GM12872 (cell line): Measurements from ENCODE around the gene PDE4C.

Source experiments
- TF ChIP-seq, protein P1 (sequence below): IDR thresholded peaks from 3 replicates; pipeline ENCODE4 v1.5.1; 2011; ENCODE audit warnings: low read depth, mild to moderate bottlenecking, low read length, moderate library complexity; ENCODE audit not compliant: insufficient read depth

The PDE4C gene

DNA sequence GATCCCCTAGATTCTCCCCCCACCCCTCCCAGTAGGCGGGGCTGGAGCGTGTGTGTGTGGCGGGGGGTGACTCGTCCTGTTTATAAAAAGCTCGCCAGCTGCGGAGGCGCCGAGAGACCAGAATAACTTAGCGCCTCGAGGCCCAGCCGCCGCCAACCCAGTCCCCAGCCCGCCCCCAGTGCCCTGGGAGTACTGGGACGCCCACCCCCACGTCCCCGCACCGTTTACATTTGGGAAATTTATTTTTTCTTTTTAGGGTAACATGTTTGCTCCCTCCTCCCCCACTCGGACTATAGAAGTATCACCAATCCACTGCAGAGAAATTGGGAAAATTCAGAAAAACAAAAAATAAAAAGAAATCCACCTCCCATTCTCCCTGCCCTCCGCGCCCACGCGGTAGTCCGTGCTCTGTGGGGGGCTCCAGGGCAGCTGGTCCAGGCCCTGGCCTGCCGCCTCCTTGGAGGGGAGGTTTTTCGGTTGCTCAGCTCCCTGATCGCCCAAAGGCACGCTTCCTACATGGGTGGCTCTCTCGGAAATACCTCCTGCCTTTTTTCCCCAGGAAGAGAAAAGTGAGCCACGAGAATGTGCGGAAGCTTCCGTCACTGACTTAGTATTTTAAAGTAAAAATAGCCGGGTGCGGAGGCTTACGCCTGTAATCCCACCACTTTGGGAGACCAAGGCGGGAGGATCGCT, 20.9 kb downstream of the PDE4C start:
- TF ChIP-seq, protein P1, sequence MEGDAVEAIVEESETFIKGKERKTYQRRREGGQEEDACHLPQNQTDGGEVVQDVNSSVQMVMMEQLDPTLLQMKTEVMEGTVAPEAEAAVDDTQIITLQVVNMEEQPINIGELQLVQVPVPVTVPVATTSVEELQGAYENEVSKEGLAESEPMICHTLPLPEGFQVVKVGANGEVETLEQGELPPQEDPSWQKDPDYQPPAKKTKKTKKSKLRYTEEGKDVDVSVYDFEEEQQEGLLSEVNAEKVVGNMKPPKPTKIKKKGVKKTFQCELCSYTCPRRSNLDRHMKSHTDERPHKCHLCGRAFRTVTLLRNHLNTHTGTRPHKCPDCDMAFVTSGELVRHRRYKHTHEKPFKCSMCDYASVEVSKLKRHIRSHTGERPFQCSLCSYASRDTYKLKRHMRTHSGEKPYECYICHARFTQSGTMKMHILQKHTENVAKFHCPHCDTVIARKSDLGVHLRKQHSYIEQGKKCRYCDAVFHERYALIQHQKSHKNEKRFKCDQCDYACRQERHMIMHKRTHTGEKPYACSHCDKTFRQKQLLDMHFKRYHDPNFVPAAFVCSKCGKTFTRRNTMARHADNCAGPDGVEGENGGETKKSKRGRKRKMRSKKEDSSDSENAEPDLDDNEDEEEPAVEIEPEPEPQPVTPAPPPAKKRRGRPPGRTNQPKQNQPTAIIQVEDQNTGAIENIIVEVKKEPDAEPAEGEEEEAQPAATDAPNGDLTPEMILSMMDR: no peak

DNA sequence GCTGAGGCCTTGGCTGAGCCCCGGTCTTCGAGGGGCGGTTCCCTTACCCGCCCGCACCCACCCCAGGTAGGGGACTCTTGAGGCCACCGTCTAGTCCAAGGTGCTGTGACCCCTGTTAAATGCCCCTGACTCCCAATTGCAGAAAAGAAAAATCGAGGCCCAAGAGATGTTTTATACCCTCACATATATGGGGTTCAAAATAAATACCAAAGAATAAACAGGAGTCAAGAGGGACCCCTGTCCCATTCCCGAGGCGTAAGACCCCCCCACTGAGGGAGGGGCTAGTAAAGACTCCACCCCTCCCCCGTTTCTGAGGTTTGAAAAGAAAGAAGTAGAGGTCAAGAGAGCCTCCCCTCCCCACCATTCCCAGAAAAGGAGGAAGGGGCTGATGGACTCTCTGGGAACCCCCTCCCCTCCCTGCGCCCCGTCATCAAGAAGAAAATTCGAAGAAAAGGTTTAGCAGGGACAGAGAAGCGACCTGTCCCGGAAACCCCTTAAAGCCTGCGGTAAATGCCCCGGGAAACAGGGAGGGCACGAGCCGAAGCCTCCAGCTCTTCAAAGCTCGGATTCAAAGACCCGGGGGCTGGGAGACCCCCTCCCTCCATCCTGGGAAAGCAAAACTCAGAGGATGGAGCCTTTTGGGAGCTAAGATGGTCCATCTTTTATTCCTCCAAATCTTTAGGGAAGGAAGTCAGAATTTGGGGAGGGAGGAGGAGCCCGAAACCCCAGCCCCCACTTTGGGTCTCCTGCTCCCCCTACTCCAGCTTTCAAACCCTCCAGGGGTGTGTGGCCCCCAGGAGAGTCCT, 21.6 kb downstream of the PDE4C start:
- TF ChIP-seq, protein P1: no peak

DNA sequence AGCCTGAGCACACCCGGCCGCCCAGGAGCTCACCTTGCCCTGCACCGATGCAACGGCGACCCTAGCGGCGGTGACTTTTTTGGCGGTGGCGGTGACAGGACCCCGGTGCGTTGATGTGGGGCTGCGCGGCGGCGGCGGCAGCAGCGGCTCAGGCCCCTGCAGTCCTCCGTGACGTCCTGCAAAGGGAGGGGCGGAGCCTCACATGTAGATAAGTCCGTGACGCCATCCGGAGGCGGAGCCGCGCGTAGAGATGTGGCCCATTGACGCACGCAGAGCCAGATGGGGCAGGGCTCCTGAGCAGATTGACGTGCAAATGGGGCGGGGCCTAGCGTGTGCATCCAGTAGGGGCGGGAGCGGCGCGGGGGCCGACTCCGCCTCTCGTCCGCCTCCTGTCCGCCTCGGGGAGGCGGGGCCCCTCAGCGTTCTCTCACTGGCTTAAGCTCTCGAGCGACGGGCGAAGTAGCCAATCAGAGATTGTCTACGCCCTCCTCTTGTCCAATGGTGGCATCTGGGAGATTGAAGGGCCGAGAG, 22.3 kb downstream of the PDE4C start, which contains the start of gene RAB3A:
RAB3A (minus strand) TSS at position 180 of the 531 bp plus-strand sequence. CDS start 1,302 bp downstream, outside the sequence.
- TF ChIP-seq, protein P1: no peak

DNA sequence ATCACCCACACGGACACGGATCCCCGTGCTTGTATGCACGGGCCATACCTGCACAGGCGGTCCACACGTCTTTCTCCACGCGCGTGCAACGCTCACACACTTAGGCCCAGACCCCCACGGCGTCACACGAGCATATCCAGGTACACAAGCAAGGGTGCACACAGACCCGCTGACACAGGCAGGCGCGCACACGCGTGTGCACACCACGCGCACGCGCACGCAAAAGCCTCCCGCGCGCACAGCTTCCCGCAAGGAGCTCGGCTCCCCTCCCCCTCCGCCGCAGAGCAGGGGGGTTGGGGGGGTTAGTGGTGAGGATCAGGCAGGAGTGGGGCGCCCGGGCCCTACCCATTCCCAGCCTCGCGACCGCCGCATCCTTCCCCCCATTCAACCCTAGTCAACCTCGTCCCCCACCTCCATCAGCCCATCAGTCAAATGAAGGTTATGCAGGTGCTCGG, 22.8 kb downstream of the PDE4C start:
- TF ChIP-seq, protein P1: no peak

DNA sequence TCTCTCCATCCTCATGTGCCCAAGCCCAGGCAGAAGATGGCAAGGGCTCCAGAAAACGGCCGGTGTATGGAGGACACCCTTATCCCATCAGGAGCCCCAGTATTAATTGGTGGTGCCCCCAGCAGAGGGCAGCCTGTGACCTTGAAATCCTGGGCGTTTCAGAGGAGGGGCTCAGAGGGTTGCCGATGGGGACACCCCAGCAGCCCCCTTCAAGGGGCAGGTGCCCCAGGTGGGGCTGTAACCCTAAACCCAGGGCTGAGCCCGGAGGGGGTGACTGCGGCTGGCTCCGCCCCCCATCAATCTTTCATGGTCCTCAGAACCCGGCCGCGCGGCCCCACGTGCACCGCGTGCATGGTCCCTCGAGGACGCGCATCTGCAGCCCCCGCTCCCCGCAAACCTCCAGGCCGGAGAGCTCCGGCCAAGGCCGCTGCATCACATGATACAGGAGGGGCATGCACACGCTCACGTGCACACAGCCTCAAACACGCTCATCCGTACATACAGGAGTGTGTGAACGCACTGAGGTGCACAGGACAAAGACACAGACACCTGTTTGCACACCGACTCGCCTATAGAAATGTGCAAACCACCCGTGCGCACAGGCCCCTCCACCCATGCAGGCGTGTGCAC, 23.3 kb downstream of the PDE4C start:
- TF ChIP-seq, protein P1: peak; percentile 49

DNA sequence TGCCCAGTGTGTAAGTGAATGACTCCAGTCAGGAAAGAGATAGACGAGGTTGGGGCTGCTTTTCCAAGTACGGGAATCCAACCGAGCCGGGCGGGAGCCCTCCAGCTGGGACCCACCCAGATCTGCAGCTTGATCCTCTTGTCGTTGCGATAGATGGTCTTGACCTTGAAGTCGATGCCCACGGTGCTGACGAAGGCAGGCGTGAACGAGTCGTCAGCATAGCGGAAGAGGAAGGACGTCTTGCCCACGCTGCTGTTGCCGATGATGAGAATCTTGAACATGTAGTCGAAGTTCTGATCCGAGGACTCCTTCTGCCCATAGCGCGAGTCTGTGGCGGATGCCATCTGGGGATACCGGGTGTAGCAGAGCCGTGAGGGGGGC, 23.9 kb downstream of the PDE4C start:
- TF ChIP-seq, protein P1: no peak

DNA sequence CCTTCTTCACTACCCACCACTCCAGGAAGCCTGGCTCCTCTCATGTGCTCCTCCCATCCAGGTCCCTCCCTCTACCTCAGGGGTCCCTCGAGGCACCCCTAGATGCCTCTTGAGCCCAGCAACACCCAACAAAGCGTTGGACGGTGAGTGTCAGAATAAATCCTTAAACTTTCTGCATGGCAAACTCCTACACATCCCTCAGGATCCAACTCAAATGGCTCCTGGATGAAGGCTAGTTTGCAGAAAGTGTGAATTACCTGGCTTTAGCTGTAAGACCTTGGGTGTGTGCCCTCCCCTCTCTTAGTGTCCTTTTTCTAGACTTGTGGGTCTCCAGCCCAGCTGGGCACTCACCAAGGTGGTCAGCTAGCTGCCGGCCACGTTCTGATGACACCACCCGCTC, 27.9 kb downstream of the PDE4C start:
- TF ChIP-seq, protein P1: no peak
